ENCODE data around the gene AGPAT2.

DNA sequence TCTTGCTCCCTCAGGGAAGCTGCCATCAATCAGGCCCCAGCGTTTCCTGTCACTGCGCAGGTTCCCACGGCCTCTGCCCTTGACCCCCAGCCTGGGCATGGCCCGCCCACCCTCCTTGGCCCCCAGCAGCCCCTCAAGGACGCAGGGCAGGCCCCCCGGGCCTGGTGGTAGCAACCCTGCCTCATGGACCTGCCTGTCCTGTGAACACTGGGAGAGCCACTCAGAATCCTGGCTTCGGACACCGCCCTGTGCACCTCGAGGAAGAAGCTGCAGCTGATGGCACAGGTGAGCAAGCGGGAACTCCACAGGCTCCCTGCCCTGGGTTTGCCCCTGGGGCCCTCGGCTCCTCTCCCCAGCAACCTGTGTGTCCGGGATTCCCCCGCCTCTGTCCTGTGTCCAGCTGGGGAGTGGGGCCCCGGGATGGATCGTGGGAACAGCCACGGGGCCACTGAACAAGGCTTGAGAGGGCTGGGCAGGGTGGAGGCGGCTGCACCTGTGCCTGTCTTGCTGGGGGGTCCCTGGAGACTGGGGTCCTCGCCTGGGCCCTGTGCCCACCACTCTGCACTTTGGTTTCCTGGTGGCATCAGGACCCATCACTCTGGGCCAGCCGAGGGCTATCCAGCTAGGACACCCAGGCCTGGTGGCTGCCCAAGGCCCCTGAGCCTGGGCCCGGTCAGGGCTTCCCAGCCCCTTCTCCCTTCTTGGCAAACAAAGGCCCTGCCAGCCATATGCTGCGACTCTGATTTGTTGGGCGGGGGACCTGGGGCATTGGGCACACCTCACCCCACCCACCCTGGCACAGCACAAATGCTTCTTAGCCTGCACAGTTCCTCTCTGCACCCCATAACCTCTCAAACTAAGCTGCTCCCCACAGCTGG, 58.0 kb downstream of the AGPAT2 start:
- no peak for TF ChIP-seq POLR2AphosphoS5 (IDR thresholded peaks at IDR 0.05; ENCODE audit: low read depth, low read length)
- TF ChIP-seq, protein P1, sequence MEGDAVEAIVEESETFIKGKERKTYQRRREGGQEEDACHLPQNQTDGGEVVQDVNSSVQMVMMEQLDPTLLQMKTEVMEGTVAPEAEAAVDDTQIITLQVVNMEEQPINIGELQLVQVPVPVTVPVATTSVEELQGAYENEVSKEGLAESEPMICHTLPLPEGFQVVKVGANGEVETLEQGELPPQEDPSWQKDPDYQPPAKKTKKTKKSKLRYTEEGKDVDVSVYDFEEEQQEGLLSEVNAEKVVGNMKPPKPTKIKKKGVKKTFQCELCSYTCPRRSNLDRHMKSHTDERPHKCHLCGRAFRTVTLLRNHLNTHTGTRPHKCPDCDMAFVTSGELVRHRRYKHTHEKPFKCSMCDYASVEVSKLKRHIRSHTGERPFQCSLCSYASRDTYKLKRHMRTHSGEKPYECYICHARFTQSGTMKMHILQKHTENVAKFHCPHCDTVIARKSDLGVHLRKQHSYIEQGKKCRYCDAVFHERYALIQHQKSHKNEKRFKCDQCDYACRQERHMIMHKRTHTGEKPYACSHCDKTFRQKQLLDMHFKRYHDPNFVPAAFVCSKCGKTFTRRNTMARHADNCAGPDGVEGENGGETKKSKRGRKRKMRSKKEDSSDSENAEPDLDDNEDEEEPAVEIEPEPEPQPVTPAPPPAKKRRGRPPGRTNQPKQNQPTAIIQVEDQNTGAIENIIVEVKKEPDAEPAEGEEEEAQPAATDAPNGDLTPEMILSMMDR (IDR thresholded peaks at IDR 0.05): no peak
